GM19023 (cell line): ENCODE measurements around the gene CCHCR1.

Source experiments
- ATAC-seq: cut with Tn5 transposase; IDR thresholded peaks from one replicate; pipeline ENCODE4 v1.9.1; 2021; ENCODE audit warnings: mild to moderate bottlenecking, moderate library complexity; ENCODE audit not compliant: unreplicated experiment

CCHCR1 gene

GRCh38 chr6:31112478-31112877 lies 45.1 kb downstream of the CCHCR1 start, which contains the start of gene C6orf15:
Gene C6orf15, minus strand, starts transcription at chr6:31112575. Its CDS starts 20 bp downstream, at chr6:31112555.
- no peak for ATAC-seq

DNA sequence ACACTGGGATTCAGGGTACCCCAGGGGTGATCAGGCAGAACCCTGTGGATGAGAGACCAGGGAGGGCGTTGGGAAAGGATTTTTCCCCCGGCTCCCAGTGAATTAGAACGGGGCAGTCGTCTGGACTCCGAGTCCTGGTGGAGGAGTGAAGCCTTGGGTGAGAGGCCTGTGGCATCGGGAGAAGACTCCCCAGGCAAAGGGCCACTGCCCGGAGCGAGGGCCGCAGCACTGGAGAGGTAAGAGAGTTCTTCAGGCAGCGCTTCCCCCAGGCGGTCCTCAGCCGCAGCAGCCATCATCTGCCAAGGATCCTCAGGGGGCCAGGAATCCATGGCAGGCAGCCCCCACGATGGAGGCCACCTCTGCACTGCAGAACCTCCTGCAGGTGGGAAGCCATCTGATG lies 45.9 kb downstream of the CCHCR1 start:
- ATAC-seq: no peak

- ATAC-seq: no peak
Observed at GRCh38 chr6:31110825-31111582, 46.6 kb downstream of the CCHCR1 start.

- ATAC-seq: no peak
Observed at GRCh38 chr6:31107052-31107451, 50.5 kb downstream of the CCHCR1 start.

DNA sequence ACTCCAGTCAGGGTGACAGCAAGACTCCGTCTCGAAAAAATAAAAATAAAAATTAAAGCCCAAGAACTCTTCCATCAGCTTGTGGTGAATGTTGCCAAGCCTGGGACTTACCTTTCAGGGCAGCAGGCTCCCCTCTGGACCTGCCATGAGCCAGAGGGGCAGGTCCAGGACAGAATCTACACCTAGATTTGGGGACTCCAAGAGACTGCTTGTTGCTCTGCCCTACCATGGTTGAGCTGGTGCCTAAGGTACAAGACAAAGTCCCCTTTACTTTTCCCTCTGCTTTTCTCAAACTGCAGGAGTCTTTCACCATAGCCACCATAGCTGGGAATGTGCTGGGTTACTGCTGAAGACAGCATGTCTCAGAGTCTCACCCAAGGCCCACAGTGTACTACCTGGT lies 54.5 kb downstream of the CCHCR1 start:
- no peak for ATAC-seq

- no peak for ATAC-seq
Observed at GRCh38 chr6:31098449-31098938, 59.1 kb downstream of the CCHCR1 start.

- no peak for ATAC-seq
Observed at GRCh38 chr6:31096656-31097055, 60.9 kb downstream of the CCHCR1 start.

GRCh38 chr6:31096215-31096614 lies 61.4 kb downstream of the CCHCR1 start:
- no peak for ATAC-seq

DNA sequence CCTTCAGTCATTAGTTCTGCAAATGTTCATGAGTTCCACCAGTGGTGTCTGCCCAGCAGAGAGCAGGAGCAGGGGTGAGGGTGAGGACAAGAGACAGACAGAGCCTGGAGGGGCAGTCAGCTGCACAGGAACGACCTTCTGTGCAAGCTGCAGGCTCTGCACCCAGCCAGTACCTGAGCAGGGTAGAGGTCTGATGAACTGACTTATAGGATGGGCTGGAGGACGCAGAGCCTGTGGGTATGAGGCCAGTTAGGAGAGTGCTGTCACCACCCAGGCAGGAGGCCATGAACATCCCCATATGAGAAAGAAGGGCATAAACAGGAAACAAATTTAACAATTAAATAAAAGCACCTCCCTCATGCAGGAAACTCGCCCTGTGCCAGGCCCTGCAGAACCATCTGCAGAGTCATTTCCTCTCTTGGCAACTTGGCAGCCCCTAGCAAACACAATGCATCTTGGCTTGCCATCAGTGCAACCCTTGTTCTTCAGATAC lies 63.2 kb downstream of the CCHCR1 start:
- no peak for ATAC-seq

- ATAC-seq: no peak
Observed at GRCh38 chr6:31092769-31093505, 64.7 kb downstream of the CCHCR1 start.
